Tibial nerve (tissue), 4 donors: ENCODE data around the gene FBLIM1. TPM values are rescaled to one million over a fixed set of nuclear protein-coding genes. Genes with fewer than 3 reads are reported as not detected.
A peak's percentile ranks its signal among the peaks of the same experiment; 100 is the strongest.

ENCODE experiments used
- DNase-seq, 2 donors: peaks; one replicate each; pipeline ENCODE4 v3.0.0-alpha.2; 2019; ENCODE audit warnings: low spot score in 2 of 2
- H3K27ac ChIP-seq, 4 donors: fragments of 200-600 bp; sonication (generic) in 3 of 4; one replicate each; pipeline ENCODE4 v1.5.1; 2017 to 2019; ENCODE audit warnings: mild to moderate bottlenecking in 1 of 4
- H3K27me3 ChIP-seq, 2 donors: fragments of 200-600 bp; sonication (generic) in 1 of 2; one replicate each; pipeline versions ENCODE4 v1.5.1 to v1.6.0; 2017 to 2019
- H3K36me3 ChIP-seq, 3 donors: fragments of 200-600 bp; sonication (generic); one replicate each; pipeline ENCODE4 v1.5.1; 2018 to 2019
- H3K4me1 ChIP-seq, 4 donors: fragments of 200-600 bp; sonication (generic) in 3 of 4; one replicate each; pipeline ENCODE4 v1.5.1; 2017 to 2019
- H3K4me3 ChIP-seq, 4 donors: fragments of 200-600 bp; sonication (generic) in 3 of 4; one replicate each; pipeline ENCODE4 v1.5.1; 2017 to 2019; ENCODE audit warnings: mild to moderate bottlenecking in 1 of 4, moderate library complexity in 1 of 4
- H3K9me3 ChIP-seq, 4 donors: fragments of 200-600 bp; sonication (generic) in 3 of 4; one replicate each; pipeline ENCODE4 v1.5.1; 2017 to 2019
- CTCF ChIP-seq, 5 experiments: fragments of 200-600 bp in 3 of 5; fragments of 450-650 bp in 2 of 5; sonication (generic) in 3 of 5; IDR thresholded peaks; one replicate each; pipeline ENCODE4 v1.5.1; 2016 to 2019; ENCODE audit warnings: antibody characterized with exemption in 5 of 5, mild to moderate bottlenecking in 3 of 5, moderate library complexity in 2 of 5
- EP300 ChIP-seq, 2 donors: sonication (generic); formaldehyde crosslinking; IDR thresholded peaks; one replicate each; pipeline ENCODE4 v1.6.1; 2017; ENCODE audit warnings: antibody characterized with exemption in 2 of 2, mild to moderate bottlenecking in 1 of 2
- POLR2A ChIP-seq, 2 donors: fragments of 450-650 bp; IDR thresholded peaks; one replicate each; pipeline ENCODE4 v1.6.1; 2017; ENCODE audit warnings: antibody characterized with exemption in 2 of 2, mild to moderate bottlenecking in 2 of 2, moderate library complexity in 2 of 2
- WGBS, 2 donors: methylation state at CpG; one replicate each; pipeline ENCODE4 v1.1.5; 2018; 5-methylcytosine and 5-hydroxymethylcytosine counted together
- total RNA-seq, 4 donors: library from RNA; depleted of rRNA; stranded (reverse); fragments of >200 nt; gene quantifications; one replicate each; pipeline ENCODE4 v1.1.0, GENCODE V29; 2016

Gene FBLIM1
- total RNA-seq, 4 donors from 2014 or later: 33.3 to 46.5 (median 44.1) TPM

GRCh38 chr1:15744122-15744679 lies 14.4 kb upstream of the FBLIM1 start:
- peaks cover 0 to 10% (median 2%) of the 10 kb centered on the region in 4 donors for H3K4me1 ChIP-seq
- H3K27ac ChIP-seq: no peak overlapping the region
- 74 to 81% methylated on average over 10 to 25 of the region's 30 CpGs for WGBS, 2 donors
- no peaks in the 10 kb centered on the region for H3K9me3 ChIP-seq
- DNase-seq: no peak
- no peak overlapping the region for H3K4me3 ChIP-seq
- H3K36me3 ChIP-seq: peaks cover 0 to 9% (median 0%) of the 10 kb centered on the region in 3 donors
- no peak for TF ChIP-seq EP300 (IDR thresholded peaks at IDR 0.05)
- TF ChIP-seq POLR2A (IDR thresholded peaks at IDR 0.05): no peak
- no peak for TF ChIP-seq CTCF (IDR thresholded peaks at IDR 0.05)
- H3K27me3 ChIP-seq: no peaks in the 10 kb centered on the region

- TF ChIP-seq CTCF (IDR thresholded peaks at IDR 0.05): no peak
- TF ChIP-seq EP300 (IDR thresholded peaks at IDR 0.05): no peak
- no peak for TF ChIP-seq POLR2A (IDR thresholded peaks at IDR 0.05)
- 52 to 57% methylated on average over 8 of the region's 8 CpGs for WGBS, 2 donors
- no peaks in the 10 kb centered on the region for H3K36me3 ChIP-seq
- H3K27ac ChIP-seq: no peak overlapping the region
- no peaks in the 10 kb centered on the region for H3K9me3 ChIP-seq
- no peak for DNase-seq
- H3K4me3 ChIP-seq: no peak overlapping the region
- H3K4me1 ChIP-seq: peaks cover 0 to 10% (median 8%) of the 10 kb centered on the region in 4 donors
- no peaks in the 10 kb centered on the region for H3K27me3 ChIP-seq
These were observed 11.2 kb upstream of the FBLIM1 start for GRCh38 chr1:15747378-15747777.

GRCh38 chr1:15748264-15748663 lies 10.3 kb upstream of the FBLIM1 start:
- H3K36me3 ChIP-seq: no peaks in the 10 kb centered on the region
- TF ChIP-seq EP300 (IDR thresholded peaks at IDR 0.05): no peak
- no peak for TF ChIP-seq POLR2A (IDR thresholded peaks at IDR 0.05)
- no peak for TF ChIP-seq CTCF (IDR thresholded peaks at IDR 0.05)
- no peak overlapping the region for H3K4me3 ChIP-seq
- H3K27me3 ChIP-seq: no peaks in the 10 kb centered on the region
- DNase-seq: no peak
- H3K27ac ChIP-seq: no peak overlapping the region
- H3K9me3 ChIP-seq: no peaks in the 10 kb centered on the region
- peaks cover 0 to 10% (median 8%) of the 10 kb centered on the region in 4 donors for H3K4me1 ChIP-seq
- 73 to 83% methylated on average over 5 of the region's 5 CpGs for WGBS, 2 donors

- Histone ChIP-seq H3K36me3 (no peaks in the 10 kb centered on the region), H3K4me3 (no peak overlapping the region), H3K27me3 (no peaks in the 10 kb centered on the region), H3K9me3 (no peaks in the 10 kb centered on the region), H3K27ac (peak overlapping the region in 1 of 4 donors; percentile 6), H3K4me1 (peaks cover 0 to 10% (median 8%) of the 10 kb centered on the region in 4 donors)
- no peak for DNase-seq
- TF ChIP-seq EP300 (IDR thresholded peaks at IDR 0.05) (no peak), POLR2A (IDR thresholded peaks at IDR 0.05) (no peak), CTCF (IDR thresholded peaks at IDR 0.05) (no peak)
- 81 to 82% methylated on average over 10 of the region's 10 CpGs for WGBS, 2 donors
These were observed 9.8 kb upstream of the FBLIM1 start for GRCh38 chr1:15748690-15749398.
